Skeletal muscle tissue (tissue), 4 donors: ENCODE results near the gene ARHGAP10. TPM values are rescaled to one million over a fixed set of nuclear protein-coding genes. Genes with fewer than 3 reads are reported as not detected.
A peak's percentile ranks its signal among the peaks of the same experiment; 100 is the strongest.
"Not testable (repeated sequence)": the region's sequence is repeated elsewhere in the genome, so short reads cannot be mapped to it uniquely, and the experiment has no call there.

Experiments
- H3K27ac ChIP-seq: one replicate; pipeline ENCODE4 v1.7.0; 2013; ENCODE audit warnings: mild to moderate bottlenecking, low read depth, low read length, inconsistent platforms
- H3K27me3 ChIP-seq, 3 donors: one replicate each; pipeline ENCODE4 v1.7.0; 2013; ENCODE audit warnings: low read length in 3 of 3; ENCODE audit not compliant: control insufficient read depth in 3 of 3, insufficient read depth in 3 of 3
- H3K36me3 ChIP-seq, 3 donors: one replicate each; pipeline ENCODE4 v1.7.0; 2013; ENCODE audit warnings: low read length in 3 of 3; ENCODE audit not compliant: control insufficient read depth in 3 of 3, insufficient read depth in 3 of 3
- H3K4me1 ChIP-seq, 3 donors: one replicate each; pipeline ENCODE4 v1.7.0; 2013; ENCODE audit warnings: low read length in 3 of 3, mild to moderate bottlenecking in 3 of 3; ENCODE audit not compliant: control insufficient read depth in 3 of 3, insufficient read depth in 3 of 3
- H3K4me3 ChIP-seq, 3 donors: one replicate each; pipeline ENCODE4 v1.7.0; 2013; ENCODE audit warnings: low read length in 3 of 3
- H3K9ac ChIP-seq, 3 donors: one replicate each; pipeline ENCODE4 v1.7.0; 2013; ENCODE audit warnings: low read length in 3 of 3, mild to moderate bottlenecking in 3 of 3, moderate library complexity in 2 of 3, low read depth in 1 of 3
- H3K9me3 ChIP-seq, 3 donors: one replicate each; pipeline ENCODE4 v1.7.0; 2013; ENCODE audit warnings: low read length in 3 of 3; ENCODE audit not compliant: control insufficient read depth in 3 of 3
- total RNA-seq: library from RNA; depleted of rRNA; stranded (reverse); fragments of >200 nt; gene quantifications from one replicate; pipeline ENCODE4 v1.2.3, GENCODE V29; 2014
- donor health status: Osteomylitis.

ARHGAP10 gene
- total RNA-seq, 1 donor from 2014 or later, result 88.7 TPM

DNA sequence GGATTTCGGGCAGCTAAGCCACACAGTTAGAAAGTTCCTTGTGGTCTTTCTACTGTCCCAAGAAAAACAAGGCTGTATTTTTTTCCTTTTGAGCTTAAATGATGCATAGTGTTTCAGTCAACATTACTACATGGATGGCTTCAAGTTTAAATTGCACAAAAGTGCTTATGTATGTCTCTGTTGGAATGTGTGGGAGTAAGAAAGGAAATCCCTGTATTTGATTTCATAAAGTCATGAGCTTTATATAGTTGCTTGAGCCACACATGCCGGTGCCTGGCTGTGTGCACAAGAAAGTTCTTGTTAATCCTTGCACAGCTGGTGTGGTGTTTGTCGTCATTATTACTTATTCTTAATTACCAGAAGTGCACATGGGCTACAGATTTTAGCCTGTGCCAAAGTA lies 262.2 kb downstream of the ARHGAP10 start:
- H3K36me3 ChIP-seq, result no peaks in the 10 kb centered on the region
- H3K9me3 ChIP-seq, result no peaks in the 10 kb centered on the region
- no peak overlapping the region for H3K27ac ChIP-seq
- H3K9ac ChIP-seq, result peak overlapping the region in 1 of 3 donors; percentile 17
- H3K4me3 ChIP-seq, result no peak overlapping the region
- H3K4me1 ChIP-seq, result peaks cover 15 to 24% (median 16%) of the 10 kb centered on the region in 3 donors
- no peaks in the 10 kb centered on the region for H3K27me3 ChIP-seq

DNA sequence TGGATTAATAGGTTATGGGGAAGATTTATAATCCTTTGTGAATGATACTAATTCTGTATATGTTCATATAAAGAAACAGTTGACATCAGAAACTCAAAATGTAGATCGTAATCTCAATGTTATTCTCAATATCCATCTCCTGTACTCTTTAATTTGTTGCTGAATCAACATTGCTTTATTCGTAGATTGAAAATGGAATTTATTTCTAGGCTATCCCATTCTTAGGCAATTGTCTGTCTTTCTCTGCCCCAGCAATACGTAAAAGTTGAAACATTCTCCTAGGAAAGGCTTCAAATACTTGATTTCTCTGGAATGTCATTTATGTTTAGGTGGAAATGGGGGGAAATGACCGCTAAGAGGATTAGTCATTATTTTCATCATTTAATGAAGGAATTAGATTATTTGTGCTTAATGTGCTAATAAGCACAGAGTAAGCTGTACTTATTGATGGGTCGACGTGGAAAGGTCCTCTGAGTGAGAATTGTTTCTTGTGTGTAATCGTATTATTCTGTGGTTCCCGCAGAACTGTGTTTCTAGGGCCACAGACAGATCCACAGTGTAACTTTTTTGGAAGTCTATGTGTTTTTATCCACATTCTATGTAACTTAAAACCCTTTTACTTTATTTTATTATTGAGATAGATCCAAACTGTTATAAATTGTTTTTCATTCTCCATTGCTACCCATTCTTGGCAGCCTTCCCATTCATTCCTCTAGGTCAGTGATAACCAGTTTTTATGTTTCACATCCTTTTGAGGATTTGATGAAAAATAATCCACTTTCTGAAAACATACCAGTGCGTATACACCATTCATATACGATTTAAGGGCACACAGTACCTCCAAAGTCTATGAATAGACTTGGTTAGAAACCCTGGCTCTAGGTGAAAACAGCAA lies 262.9 kb downstream of the ARHGAP10 start:
- Histone ChIP-seq H3K36me3 (peaks cover 0 to 3% (median 0%) of the 10 kb centered on the region in 3 donors), H3K9ac (no peak overlapping the region), H3K27me3 (no peaks in the 10 kb centered on the region), H3K27ac (no peak overlapping the region), H3K4me3 (no peak overlapping the region), H3K9me3 (no peaks in the 10 kb centered on the region), H3K4me1 (peaks cover 15 to 24% (median 16%) of the 10 kb centered on the region in 3 donors)

DNA sequence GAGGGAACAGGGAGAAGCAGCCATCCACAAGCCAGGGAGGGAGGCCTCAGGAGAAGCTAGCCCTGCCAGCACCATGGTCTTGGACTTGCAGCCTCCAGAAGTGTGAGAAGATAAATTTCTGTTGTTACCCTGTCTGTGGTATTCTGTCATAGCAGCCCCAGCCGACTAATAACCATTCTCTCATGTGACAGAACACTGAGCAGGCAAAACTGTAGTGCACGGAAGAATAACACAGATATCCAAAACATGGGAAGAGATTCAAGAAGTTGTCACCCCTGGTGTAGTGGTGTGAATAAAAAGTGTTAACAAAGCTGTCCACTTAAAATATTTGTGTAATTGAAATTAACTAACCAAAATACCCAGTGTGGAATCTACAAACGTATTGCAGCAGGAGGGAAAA lies 265.0 kb downstream of the ARHGAP10 start:
- Histone ChIP-seq H3K4me1 (peaks cover 13 to 16% (median 15%) of the 10 kb centered on the region in 3 donors), H3K27ac (no peak overlapping the region), H3K9ac (no peak overlapping the region), H3K27me3 (no peaks in the 10 kb centered on the region), H3K36me3 (peaks cover 0 to 3% (median 0%) of the 10 kb centered on the region in 3 donors), H3K9me3 (no peaks in the 10 kb centered on the region), H3K4me3 (no peak overlapping the region)

DNA sequence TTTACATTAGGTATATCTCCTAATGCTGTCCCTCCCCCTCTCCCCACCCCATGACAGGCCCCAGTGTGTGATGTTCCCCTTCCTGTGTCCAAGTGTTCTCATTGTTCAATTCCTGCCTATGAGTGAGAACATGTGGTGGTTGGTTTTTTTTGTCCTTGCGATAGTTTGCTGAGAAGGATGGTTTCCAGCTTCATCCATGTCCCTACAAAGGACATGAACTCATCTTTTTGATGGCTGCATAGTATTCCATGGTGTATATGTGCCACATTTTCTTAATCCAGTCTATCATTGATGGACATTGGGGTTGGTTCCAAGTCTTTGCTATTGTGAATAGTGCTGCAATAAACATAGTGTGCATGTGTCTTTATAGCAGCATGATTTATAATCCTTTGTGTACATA lies 268.1 kb downstream of the ARHGAP10 start:
- not testable (repeated sequence) for H3K9me3 ChIP-seq, H3K27me3 ChIP-seq, H3K9ac ChIP-seq, H3K4me3 ChIP-seq, H3K36me3 ChIP-seq, H3K27ac ChIP-seq
- H3K4me1 ChIP-seq, result peaks cover 12 to 18% (median 14%) of the 10 kb centered on the region in 3 donors

- Histone ChIP-seq H3K9me3 (no peaks in the 10 kb centered on the region), H3K27ac (peak overlapping the region; percentile 41), H3K4me1 (peaks cover 30 to 42% (median 39%) of the 10 kb centered on the region in 3 donors), H3K36me3 (peaks cover 0 to 3% (median 0%) of the 10 kb centered on the region in 3 donors), H3K27me3 (no peaks in the 10 kb centered on the region), H3K9ac (peak overlapping the region in 1 of 3 donors; percentile 11), H3K4me3 (no peak overlapping the region)
These were observed 272.5 kb downstream of the ARHGAP10 start for GRCh38 chr4:148004228-148004857.

GRCh38 chr4:148006001-148006400 lies 274.1 kb downstream of the ARHGAP10 start:
- Histone ChIP-seq H3K27me3 (no peaks in the 10 kb centered on the region), H3K4me1 (peaks cover 30 to 42% (median 39%) of the 10 kb centered on the region in 3 donors), H3K9ac (peak overlapping the region in 1 of 3 donors; percentile 27), H3K9me3 (no peaks in the 10 kb centered on the region), H3K36me3 (no peaks in the 10 kb centered on the region), H3K27ac (peak overlapping the region; percentile 71), H3K4me3 (no peak overlapping the region)

DNA sequence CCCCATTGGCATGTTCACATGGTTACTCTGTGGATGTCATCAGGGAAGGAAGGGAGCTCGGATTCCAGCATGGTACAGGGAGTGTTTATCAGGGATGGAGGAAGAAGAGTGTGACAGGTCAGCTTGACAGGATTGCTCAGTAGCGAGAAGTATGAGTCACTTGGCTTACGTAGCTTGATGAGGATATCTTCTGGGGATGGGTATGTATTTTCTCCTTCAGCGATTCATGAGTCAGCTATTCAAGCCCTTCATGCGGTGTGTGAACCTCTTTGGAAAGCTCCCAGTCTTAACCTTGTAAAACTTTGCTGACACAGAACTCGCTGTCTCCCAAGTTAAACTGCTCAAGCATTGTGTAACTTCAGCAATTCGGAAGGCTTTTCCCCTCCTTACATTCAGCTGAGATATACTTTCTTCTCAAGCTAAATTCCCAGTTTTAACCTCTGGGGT lies 275.4 kb downstream of the ARHGAP10 start:
- Histone ChIP-seq H3K27me3 (no peaks in the 10 kb centered on the region), H3K36me3 (no peaks in the 10 kb centered on the region), H3K4me1 (peaks cover 30 to 46% (median 39%) of the 10 kb centered on the region in 3 donors), H3K4me3 (peak overlapping the region in 2 of 3 donors; percentile 16 to 31), H3K27ac (peak overlapping the region; percentile 71), H3K9me3 (no peaks in the 10 kb centered on the region), H3K9ac (no peak overlapping the region)

- H3K4me1 ChIP-seq, result peaks cover 30 to 46% (median 39%) of the 10 kb centered on the region in 3 donors
- peak overlapping the region in 1 of 3 donors; percentile 16 for H3K4me3 ChIP-seq
- no peaks in the 10 kb centered on the region for H3K27me3 ChIP-seq
- no peak overlapping the region for H3K9ac ChIP-seq
- peak overlapping the region; percentile 71 for H3K27ac ChIP-seq
- H3K9me3 ChIP-seq, result no peaks in the 10 kb centered on the region
- no peaks in the 10 kb centered on the region for H3K36me3 ChIP-seq
These were observed 275.9 kb downstream of the ARHGAP10 start for GRCh38 chr4:148007792-148008191.

DNA sequence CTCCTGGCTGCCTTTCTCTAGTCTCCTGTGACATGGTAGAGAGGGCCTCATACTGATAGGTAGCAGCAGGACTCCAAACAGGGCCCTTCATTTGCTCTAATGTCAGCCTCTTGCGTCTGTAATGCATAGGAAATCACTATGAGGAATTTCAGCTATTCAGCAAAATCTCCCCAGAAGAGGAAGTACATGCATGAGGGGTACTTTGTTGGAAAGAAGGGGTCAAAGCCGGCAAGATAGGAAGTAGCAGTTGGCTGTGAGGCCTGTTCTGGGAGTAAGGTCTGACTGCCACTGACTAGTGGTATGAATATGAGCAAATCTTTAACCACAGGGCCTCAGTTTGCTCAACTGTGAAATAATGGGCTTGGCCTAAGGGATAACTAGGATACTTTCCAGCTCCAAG lies 283.2 kb downstream of the ARHGAP10 start:
- Histone ChIP-seq H3K27ac (peak overlapping the region; percentile 26), H3K9me3 (no peaks in the 10 kb centered on the region), H3K4me3 (no peak overlapping the region), H3K9ac (no peak overlapping the region), H3K36me3 (no peaks in the 10 kb centered on the region), H3K4me1 (peaks cover 4 to 14% (median 13%) of the 10 kb centered on the region in 3 donors), H3K27me3 (no peaks in the 10 kb centered on the region)

- H3K27ac ChIP-seq, result no peak overlapping the region
- H3K4me3 ChIP-seq, result no peak overlapping the region
- H3K4me1 ChIP-seq, result peaks cover 4 to 14% (median 13%) of the 10 kb centered on the region in 3 donors
- H3K36me3 ChIP-seq, result no peaks in the 10 kb centered on the region
- no peaks in the 10 kb centered on the region for H3K27me3 ChIP-seq
- H3K9me3 ChIP-seq, result no peaks in the 10 kb centered on the region
- H3K9ac ChIP-seq, result no peak overlapping the region
These were observed 283.6 kb downstream of the ARHGAP10 start for GRCh38 chr4:148015468-148015867.
